KMS-11 (cell line): ENCODE data around the gene MAPK14.

Experiments
- H2AFZ ChIP-seq: fragments of 200-600 bp; sonication (generic); 2 replicates; pipeline ENCODE4 v1.6.1; 2016; ENCODE audit warnings: antibody characterized with exemption, mixed run types, low read depth
- H3K27ac ChIP-seq: fragments of 200-600 bp; sonication (generic); 2 replicates; pipeline ENCODE4 v1.6.1; 2016; ENCODE audit warnings: mild to moderate bottlenecking, mixed run types
- H3K27me3 ChIP-seq: fragments of 200-600 bp; sonication (generic); 2 replicates; pipeline ENCODE4 v1.6.1; 2017; ENCODE audit warnings: mild to moderate bottlenecking, low read depth, mixed run types, moderate library complexity; ENCODE audit not compliant: insufficient read depth
- H3K36me3 ChIP-seq: fragments of 200-600 bp; sonication (generic); 2 replicates; pipeline ENCODE4 v1.6.1; 2017; ENCODE audit warnings: mild to moderate bottlenecking, mixed run types; ENCODE audit not compliant: insufficient read depth
- H3K4me1 ChIP-seq: fragments of 200-600 bp; sonication (generic); 2 replicates; pipeline ENCODE4 v1.6.1; 2016; ENCODE audit warnings: mild to moderate bottlenecking, low read depth, mixed run types; ENCODE audit not compliant: poor library complexity, severe bottlenecking
- H3K4me2 ChIP-seq: fragments of 200-600 bp; sonication (generic); 2 replicates; pipeline ENCODE4 v1.7.0; 2016; ENCODE audit warnings: mild to moderate bottlenecking, mixed run types
- H3K4me3 ChIP-seq: fragments of 200-600 bp; sonication (generic); IDR thresholded peaks from 2 replicates; pipeline ENCODE4 v1.6.1; 2017; ENCODE audit warnings: low read depth, low read length, mixed read lengths; ENCODE audit not compliant: insufficient read depth
- H3K79me2 ChIP-seq: fragments of 200-600 bp; sonication (generic); 2 replicates; pipeline ENCODE4 v1.6.1; 2016; ENCODE audit warnings: low read depth, mixed run types; ENCODE audit not compliant: insufficient read depth
- H3K9ac ChIP-seq: fragments of 200-600 bp; sonication (generic); 2 replicates; pipeline ENCODE4 v1.6.1; 2016; ENCODE audit warnings: mild to moderate bottlenecking, mixed run types
- H4K20me1 ChIP-seq: fragments of 200-600 bp; sonication (generic); 2 replicates; pipeline ENCODE4 v1.6.1; 2016; ENCODE audit warnings: mild to moderate bottlenecking, mixed run types; ENCODE audit not compliant: insufficient read depth
- CTCF ChIP-seq: fragments of 200-600 bp; sonication (generic); conservative IDR thresholded peaks from 2 replicates; pipeline ENCODE4 v1.6.1; 2017; ENCODE audit warnings: low read depth, mild to moderate bottlenecking, antibody characterized with exemption, low read length, moderate library complexity, mixed read lengths

The MAPK14 gene

GRCh38 chr6:36110863-36111262 lies 83.3 kb downstream of the MAPK14 start:
- H3K4me1 ChIP-seq: peaks cover 38% of the 10 kb centered on the region
- TF ChIP-seq CTCF: no peak
- no peaks in the 10 kb centered on the region for H3K27me3 ChIP-seq
- H3K79me2 ChIP-seq: no peaks in the 10 kb centered on the region
- no peaks in the 10 kb centered on the region for H3K36me3 ChIP-seq
- H3K4me3 ChIP-seq: no peak overlapping the region
- no peak overlapping the region for H3K4me2 ChIP-seq
- no peak overlapping the region for H3K9ac ChIP-seq
- no peak overlapping the region for H2AFZ ChIP-seq
- no peaks in the 10 kb centered on the region for H4K20me1 ChIP-seq
- no peak overlapping the region for H3K27ac ChIP-seq

- H3K9ac ChIP-seq: no peak overlapping the region
- peaks cover 44% of the 10 kb centered on the region for H3K4me1 ChIP-seq
- H3K36me3 ChIP-seq: no peaks in the 10 kb centered on the region
- H3K79me2 ChIP-seq: no peaks in the 10 kb centered on the region
- no peak overlapping the region for H3K4me2 ChIP-seq
- H3K27ac ChIP-seq: no peak overlapping the region
- no peaks in the 10 kb centered on the region for H4K20me1 ChIP-seq
- no peaks in the 10 kb centered on the region for H3K27me3 ChIP-seq
- no peak overlapping the region for H2AFZ ChIP-seq
- no peak overlapping the region for H3K4me3 ChIP-seq
- TF ChIP-seq CTCF: no peak
Measured at GRCh38 chr6:36111526-36111925, 83.9 kb downstream of the MAPK14 start.

GRCh38 chr6:36113049-36113448 lies 85.4 kb downstream of the MAPK14 start:
- no peaks in the 10 kb centered on the region for H3K27me3 ChIP-seq
- no peak for TF ChIP-seq CTCF
- no peak overlapping the region for H3K4me3 ChIP-seq
- no peak overlapping the region for H3K9ac ChIP-seq
- peaks cover 59% of the 10 kb centered on the region for H3K4me1 ChIP-seq
- H3K36me3 ChIP-seq: no peaks in the 10 kb centered on the region
- no peak overlapping the region for H3K27ac ChIP-seq
- no peaks in the 10 kb centered on the region for H3K79me2 ChIP-seq
- H2AFZ ChIP-seq: no peak overlapping the region
- no peaks in the 10 kb centered on the region for H4K20me1 ChIP-seq
- peak overlapping the region; percentile 14; the same call in 1 of the 2 replicates for H3K4me2 ChIP-seq

GRCh38 chr6:36113703-36114102 lies 86.1 kb downstream of the MAPK14 start:
- Histone ChIP-seq H3K79me2 (no peaks in the 10 kb centered on the region), H3K4me2 (peak overlapping the region; percentile 14; the same call in 1 of the 2 replicates), H3K36me3 (no peaks in the 10 kb centered on the region), H3K9ac (no peak overlapping the region), H3K27me3 (no peaks in the 10 kb centered on the region), H3K4me3 (no peak overlapping the region), H4K20me1 (no peaks in the 10 kb centered on the region), H2AFZ (no peak overlapping the region), H3K27ac (peak overlapping the region; percentile 21; the same call in 1 of the 2 replicates), H3K4me1 (peaks cover 65% of the 10 kb centered on the region)
- no peak for TF ChIP-seq CTCF
